Tibial nerve (tissue), 4 donors: ENCODE measurements around the gene PFN3. TPM values are rescaled to one million over a fixed set of nuclear protein-coding genes. Genes with fewer than 3 reads are reported as not detected.

Experiments
- DNase-seq, 2 donors: peaks; one replicate each; pipeline ENCODE4 v3.0.0-alpha.2; 2019; ENCODE audit warnings: low spot score in 2 of 2
- H3K27ac ChIP-seq, 4 donors: fragments of 200-600 bp; sonication (generic) in 3 of 4; one replicate each; pipeline ENCODE4 v1.5.1; 2017 to 2019; ENCODE audit warnings: mild to moderate bottlenecking in 1 of 4
- H3K27me3 ChIP-seq, 2 donors: fragments of 200-600 bp; sonication (generic) in 1 of 2; one replicate each; pipeline versions ENCODE4 v1.5.1 to v1.6.0; 2017 to 2019
- H3K36me3 ChIP-seq, 3 donors: fragments of 200-600 bp; sonication (generic); one replicate each; pipeline ENCODE4 v1.5.1; 2018 to 2019
- H3K4me1 ChIP-seq, 4 donors: fragments of 200-600 bp; sonication (generic) in 3 of 4; one replicate each; pipeline ENCODE4 v1.5.1; 2017 to 2019
- H3K4me3 ChIP-seq, 4 donors: fragments of 200-600 bp; sonication (generic) in 3 of 4; one replicate each; pipeline ENCODE4 v1.5.1; 2017 to 2019; ENCODE audit warnings: mild to moderate bottlenecking in 1 of 4, moderate library complexity in 1 of 4
- H3K9me3 ChIP-seq, 4 donors: fragments of 200-600 bp; sonication (generic) in 3 of 4; one replicate each; pipeline ENCODE4 v1.5.1; 2017 to 2019
- CTCF ChIP-seq, 5 experiments: fragments of 200-600 bp in 3 of 5; fragments of 450-650 bp in 2 of 5; sonication (generic) in 3 of 5; IDR thresholded peaks; one replicate each; pipeline ENCODE4 v1.5.1; 2016 to 2019; ENCODE audit warnings: antibody characterized with exemption in 5 of 5, mild to moderate bottlenecking in 3 of 5, moderate library complexity in 2 of 5
- EP300 ChIP-seq, 2 donors: sonication (generic); formaldehyde crosslinking; IDR thresholded peaks; one replicate each; pipeline ENCODE4 v1.6.1; 2017; ENCODE audit warnings: antibody characterized with exemption in 2 of 2, mild to moderate bottlenecking in 1 of 2
- POLR2A ChIP-seq, 2 donors: fragments of 450-650 bp; IDR thresholded peaks; one replicate each; pipeline ENCODE4 v1.6.1; 2017; ENCODE audit warnings: antibody characterized with exemption in 2 of 2, mild to moderate bottlenecking in 2 of 2, moderate library complexity in 2 of 2
- WGBS, 2 donors: methylation state at CpG; one replicate each; pipeline ENCODE4 v1.1.5; 2018; 5-methylcytosine and 5-hydroxymethylcytosine counted together
- total RNA-seq, 4 donors: library from RNA; depleted of rRNA; stranded (reverse); fragments of >200 nt; gene quantifications; one replicate each; pipeline ENCODE4 v1.1.0, GENCODE V29; 2016

The PFN3 gene
- total RNA-seq, 4 donors from 2014 or later: not detected

GRCh38 chr5:177355868-177356168, 44.6 kb downstream of the PFN3 start:
- Histone ChIP-seq H3K27me3 (no peaks in the 10 kb centered on the region), H3K9me3 (no peaks in the 10 kb centered on the region), H3K4me3 (no peak overlapping the region), H3K27ac (no peak overlapping the region), H3K4me1 (peaks cover 0 to 24% (median 10%) of the 10 kb centered on the region in 4 donors), H3K36me3 (no peaks in the 10 kb centered on the region)
- TF ChIP-seq POLR2A (IDR thresholded peaks at IDR 0.05) (no peak), EP300 (IDR thresholded peaks at IDR 0.05) (no peak), CTCF (IDR thresholded peaks at IDR 0.05) (no peak)
- 11 to 19% methylated on average over 1 of the region's 1 CpG for WGBS, 2 donors
- no peak for DNase-seq

- H3K4me3 ChIP-seq: no peak overlapping the region
- H3K36me3 ChIP-seq: peaks cover 0 to under 1% (median 0%) of the 10 kb centered on the region in 3 donors
- WGBS, 2 donors: 85 to 88% methylated on average over 1 of the region's 1 CpG
- no peaks in the 10 kb centered on the region for H3K27me3 ChIP-seq
- DNase-seq: no peak
- no peak overlapping the region for H3K27ac ChIP-seq
- H3K4me1 ChIP-seq: peaks cover 0 to 29% (median 15%) of the 10 kb centered on the region in 4 donors
- TF ChIP-seq CTCF (IDR thresholded peaks at IDR 0.05) (no peak), EP300 (IDR thresholded peaks at IDR 0.05) (no peak), POLR2A (IDR thresholded peaks at IDR 0.05) (no peak)
- no peaks in the 10 kb centered on the region for H3K9me3 ChIP-seq
Measured at GRCh38 chr5:177355162-177355867, 45.1 kb downstream of the PFN3 start.

- H3K4me3 ChIP-seq: no peak overlapping the region
- no peaks in the 10 kb centered on the region for H3K27me3 ChIP-seq
- no peaks in the 10 kb centered on the region for H3K9me3 ChIP-seq
- WGBS, 2 donors: 82 to 83% methylated on average over 3 of the region's 3 CpGs
- no peak overlapping the region for H3K27ac ChIP-seq
- peaks cover 0 to 35% (median 21%) of the 10 kb centered on the region in 4 donors for H3K4me1 ChIP-seq
- DNase-seq: no peak
- TF ChIP-seq EP300 (IDR thresholded peaks at IDR 0.05): no peak
- TF ChIP-seq CTCF (IDR thresholded peaks at IDR 0.05): no peak
- TF ChIP-seq POLR2A (IDR thresholded peaks at IDR 0.05): no peak
- peaks cover 0 to 7% (median 0%) of the 10 kb centered on the region in 3 donors for H3K36me3 ChIP-seq
Measured at GRCh38 chr5:177354711-177355110, 45.8 kb downstream of the PFN3 start.

GRCh38 chr5:177354256-177354655, 46.2 kb downstream of the PFN3 start:
- peaks cover 0 to 11% (median 0%) of the 10 kb centered on the region in 3 donors for H3K36me3 ChIP-seq
- 90 to 91% methylated on average over 3 of the region's 3 CpGs for WGBS, 2 donors
- no peaks in the 10 kb centered on the region for H3K27me3 ChIP-seq
- DNase-seq: no peak
- no peaks in the 10 kb centered on the region for H3K9me3 ChIP-seq
- TF ChIP-seq CTCF (IDR thresholded peaks at IDR 0.05) (no peak), EP300 (IDR thresholded peaks at IDR 0.05) (no peak), POLR2A (IDR thresholded peaks at IDR 0.05) (no peak)
- no peak overlapping the region for H3K4me3 ChIP-seq
- H3K27ac ChIP-seq: no peak overlapping the region
- H3K4me1 ChIP-seq: peaks cover 0 to 35% (median 25%) of the 10 kb centered on the region in 4 donors

- Histone ChIP-seq H3K4me3 (no peak overlapping the region), H3K27me3 (no peaks in the 10 kb centered on the region), H3K9me3 (no peaks in the 10 kb centered on the region), H3K36me3 (peaks cover 0 to 15% (median 0%) of the 10 kb centered on the region in 3 donors), H3K4me1 (peaks cover 0 to 35% (median 24%) of the 10 kb centered on the region in 4 donors), H3K27ac (no peak overlapping the region)
- WGBS, 2 donors: 61 to 72% methylated on average over 5 of the region's 5 CpGs
- no peak for DNase-seq
- no peak for TF ChIP-seq EP300 (IDR thresholded peaks at IDR 0.05)
- no peak for TF ChIP-seq CTCF (IDR thresholded peaks at IDR 0.05)
- TF ChIP-seq POLR2A (IDR thresholded peaks at IDR 0.05): no peak
Measured at GRCh38 chr5:177353093-177353492, 47.4 kb downstream of the PFN3 start.
